ENCODE data around the gene TXLNB. TPM values are rescaled to one million over a fixed set of nuclear protein-coding genes. Genes with fewer than 3 reads are reported as not detected.
A peak's percentile ranks its signal among the peaks of the same experiment; 100 is the strongest.

Gene TXLNB
- total RNA-seq (0.50 and 0.56 TPM in 2 replicates), polyA plus RNA-seq (0.37 and 0.43 TPM in 2 replicates)

DNA sequence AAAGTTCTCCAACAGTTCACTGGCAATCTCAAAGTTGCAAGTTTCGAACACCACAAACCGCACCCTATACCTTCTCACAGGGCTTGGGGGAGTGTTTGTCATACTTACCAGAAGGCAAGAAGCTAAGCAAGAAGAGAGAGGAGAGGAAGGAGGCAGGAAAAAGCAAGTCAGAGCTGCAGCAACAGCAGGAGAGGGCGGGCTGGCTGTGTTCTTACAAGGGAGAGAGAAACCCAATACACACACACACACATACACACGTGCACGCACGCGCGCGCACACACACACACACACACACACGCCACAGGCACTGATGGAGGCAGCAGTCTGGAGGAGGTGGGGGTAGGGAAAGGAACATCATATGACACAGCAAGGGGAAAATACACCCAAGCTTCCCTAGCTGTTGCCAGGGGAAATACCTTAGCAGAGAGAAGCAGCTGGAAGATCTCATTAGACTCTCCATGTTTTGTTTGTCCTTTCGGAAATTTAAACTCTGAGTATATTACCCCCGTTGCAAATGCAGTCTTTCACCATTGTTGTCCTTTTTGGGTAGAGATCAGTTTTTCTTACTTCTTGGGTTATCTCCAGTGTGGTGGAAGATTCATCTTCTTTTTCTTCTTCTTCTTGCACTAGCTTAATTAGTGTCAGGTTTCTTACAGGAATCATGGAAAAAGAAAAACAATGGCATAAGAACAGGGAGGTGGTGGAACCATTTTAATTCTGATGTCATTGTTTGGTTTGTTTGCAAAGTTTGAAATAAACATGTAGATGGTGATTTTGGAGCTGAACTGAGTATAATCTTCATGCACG, at the start of gene TXLNB:
Gene TXLNB, minus strand, starts transcription at position 186 of the 807 bp plus-strand sequence. CDS start 3,099 bp downstream, outside the sequence.
- DNase-seq (ENCODE audit: low spot score): peak; percentile 60
- Histone ChIP-seq H3K4me2 (peak within 1 kb of the TSS; percentile 19), H3K36me3 (replicated peaks; ENCODE audit: insufficient read depth, low read depth) (no peaks in the 10 kb centered on the region), H3K9me2 (replicated peaks; ENCODE audit: insufficient read depth) (no peaks in the 10 kb centered on the region), H3K4me3 (no peak within 1 kb of the TSS), H3K27me3 (no peaks in the 10 kb centered on the region), H3K79me2 (no peaks in the 10 kb centered on the region), H3K27ac (peak within 1 kb of the TSS; percentile 26), H4K20me1 (ENCODE audit: insufficient read depth, poor library complexity, severe bottlenecking) (no peaks in the 10 kb centered on the region), H2AFZ (no peak within 1 kb of the TSS), H3K9me3 (ENCODE audit: low read depth) (no peaks in the 10 kb centered on the region), H3K4me1 (ENCODE audit: insufficient read depth) (peaks cover 3% of the 10 kb centered on the region)
- 68% methylated on average over 13 of the region's 13 CpGs for WGBS (ENCODE audit: low lambda C conversion rate, missing lambda C conversion rate)
- no peak for TF ChIP-seq EZH2phosphoT487 (IDR thresholded peaks at IDR 0.05; ENCODE audit: low read depth, severe bottlenecking, unreplicated experiment)

DNA sequence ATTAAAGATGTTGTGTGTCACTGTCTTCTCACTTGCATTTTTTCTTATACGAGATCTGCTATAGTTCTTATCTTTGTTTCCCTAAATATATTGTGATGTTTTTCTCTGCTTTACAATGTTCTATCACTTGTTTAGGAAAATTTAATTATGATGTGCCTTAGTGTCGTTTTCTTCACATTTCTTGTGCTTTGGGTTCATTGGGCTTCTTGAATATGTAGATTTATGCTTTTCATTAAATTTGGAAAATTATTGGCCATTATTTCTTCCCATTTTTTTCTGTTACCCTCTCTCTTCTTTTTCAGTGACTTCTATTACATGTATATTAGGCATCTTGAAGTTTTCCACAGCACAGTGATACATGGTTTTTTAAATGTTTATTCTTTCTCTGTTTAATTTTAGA, 49.3 kb upstream of the TXLNB start:
- Histone ChIP-seq H3K79me2 (no peaks in the 10 kb centered on the region), H3K4me1 (ENCODE audit: insufficient read depth) (no peaks in the 10 kb centered on the region)

DNA sequence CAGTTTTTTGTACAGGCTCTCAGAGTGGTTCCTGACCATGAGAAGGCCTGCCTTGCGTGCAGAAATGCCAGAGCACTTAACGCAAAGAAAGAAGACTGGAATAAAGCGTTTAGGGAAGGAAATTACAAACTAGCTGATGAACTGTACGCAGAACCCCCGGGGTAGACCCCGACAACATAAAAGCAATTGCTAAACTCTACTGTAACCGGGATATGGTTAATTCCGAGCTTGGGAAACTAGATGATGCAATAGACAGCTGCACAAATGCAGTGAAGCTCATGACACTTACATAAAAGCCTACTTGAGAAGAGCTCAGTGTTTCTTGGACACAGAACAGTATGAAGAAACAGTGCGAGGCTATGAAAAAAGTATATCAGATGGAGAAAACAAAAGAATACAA, 47.0 kb upstream of the TXLNB start:
- WGBS (ENCODE audit: low lambda C conversion rate, missing lambda C conversion rate): 91% methylated on average over 9 of the region's 9 CpGs
- Histone ChIP-seq H3K4me3 (no peak overlapping the region), H3K4me2 (no peak overlapping the region), H3K9me3 (ENCODE audit: low read depth) (no peaks in the 10 kb centered on the region), H2AFZ (no peak overlapping the region), H4K20me1 (ENCODE audit: insufficient read depth, poor library complexity, severe bottlenecking) (no peaks in the 10 kb centered on the region), H3K27ac (no peak overlapping the region), H3K79me2 (no peaks in the 10 kb centered on the region), H3K27me3 (no peaks in the 10 kb centered on the region), H3K4me1 (ENCODE audit: insufficient read depth) (no peaks in the 10 kb centered on the region), H3K36me3 (replicated peaks; ENCODE audit: insufficient read depth, low read depth) (no peaks in the 10 kb centered on the region), H3K9me2 (replicated peaks; ENCODE audit: insufficient read depth) (no peaks in the 10 kb centered on the region)
- TF ChIP-seq EZH2 (IDR thresholded peaks at IDR 0.05; ENCODE audit: borderline replicate concordance): no peak
- TF ChIP-seq, protein P1, sequence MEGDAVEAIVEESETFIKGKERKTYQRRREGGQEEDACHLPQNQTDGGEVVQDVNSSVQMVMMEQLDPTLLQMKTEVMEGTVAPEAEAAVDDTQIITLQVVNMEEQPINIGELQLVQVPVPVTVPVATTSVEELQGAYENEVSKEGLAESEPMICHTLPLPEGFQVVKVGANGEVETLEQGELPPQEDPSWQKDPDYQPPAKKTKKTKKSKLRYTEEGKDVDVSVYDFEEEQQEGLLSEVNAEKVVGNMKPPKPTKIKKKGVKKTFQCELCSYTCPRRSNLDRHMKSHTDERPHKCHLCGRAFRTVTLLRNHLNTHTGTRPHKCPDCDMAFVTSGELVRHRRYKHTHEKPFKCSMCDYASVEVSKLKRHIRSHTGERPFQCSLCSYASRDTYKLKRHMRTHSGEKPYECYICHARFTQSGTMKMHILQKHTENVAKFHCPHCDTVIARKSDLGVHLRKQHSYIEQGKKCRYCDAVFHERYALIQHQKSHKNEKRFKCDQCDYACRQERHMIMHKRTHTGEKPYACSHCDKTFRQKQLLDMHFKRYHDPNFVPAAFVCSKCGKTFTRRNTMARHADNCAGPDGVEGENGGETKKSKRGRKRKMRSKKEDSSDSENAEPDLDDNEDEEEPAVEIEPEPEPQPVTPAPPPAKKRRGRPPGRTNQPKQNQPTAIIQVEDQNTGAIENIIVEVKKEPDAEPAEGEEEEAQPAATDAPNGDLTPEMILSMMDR (IDR thresholded peaks at IDR 0.05; ENCODE audit: poor library complexity): no peak
- TF ChIP-seq EZH2phosphoT487 (IDR thresholded peaks at IDR 0.05; ENCODE audit: low read depth, severe bottlenecking, unreplicated experiment): no peak
- DNase-seq (ENCODE audit: low spot score): no peak

More for the DNA sequence above, 49.3 kb upstream of the TXLNB start:
- Histone ChIP-seq H3K27ac (no peak overlapping the region), H3K4me2 (no peak overlapping the region), H4K20me1 (ENCODE audit: insufficient read depth, poor library complexity, severe bottlenecking) (no peaks in the 10 kb centered on the region), H2AFZ (no peak overlapping the region), H3K36me3 (replicated peaks; ENCODE audit: insufficient read depth, low read depth) (no peaks in the 10 kb centered on the region), H3K9me3 (ENCODE audit: low read depth) (no peaks in the 10 kb centered on the region), H3K27me3 (no peaks in the 10 kb centered on the region), H3K9me2 (replicated peaks; ENCODE audit: insufficient read depth) (no peaks in the 10 kb centered on the region), H3K4me3 (no peak overlapping the region)
- DNase-seq (ENCODE audit: low spot score): no peak
- TF ChIP-seq EZH2phosphoT487 (IDR thresholded peaks at IDR 0.05; ENCODE audit: low read depth, severe bottlenecking, unreplicated experiment) (no peak), EZH2 (IDR thresholded peaks at IDR 0.05; ENCODE audit: borderline replicate concordance) (no peak)
- TF ChIP-seq, protein P1 (IDR thresholded peaks at IDR 0.05; ENCODE audit: poor library complexity): no peak
- 90% methylated on average over 2 of the region's 2 CpGs for WGBS (ENCODE audit: low lambda C conversion rate, missing lambda C conversion rate)

DNA sequence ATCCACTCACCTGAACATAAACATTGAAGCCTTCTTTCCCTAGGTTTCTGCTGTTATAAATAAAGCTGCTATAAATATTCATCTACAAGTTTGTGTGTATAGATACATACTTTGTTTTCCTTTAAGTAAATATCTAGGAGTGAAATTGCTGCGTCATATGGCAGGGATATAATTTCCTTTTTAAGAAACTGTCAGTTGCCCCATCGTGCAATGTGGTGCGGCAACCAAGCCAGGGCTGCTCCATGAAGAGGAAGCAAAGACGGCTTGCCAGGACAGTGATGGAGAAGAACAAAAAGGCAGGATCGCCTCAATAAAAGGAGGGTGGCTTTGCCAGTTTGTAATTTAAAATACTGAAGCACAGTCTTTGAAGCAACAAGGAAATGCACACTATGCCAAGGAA, 46.0 kb upstream of the TXLNB start:
- H3K36me3 ChIP-seq (replicated peaks; ENCODE audit: insufficient read depth, low read depth): no peaks in the 10 kb centered on the region
- no peak overlapping the region for H3K27ac ChIP-seq
- 81% methylated on average over 5 of the region's 5 CpGs for WGBS (ENCODE audit: low lambda C conversion rate, missing lambda C conversion rate)
- no peak overlapping the region for H2AFZ ChIP-seq
- no peaks in the 10 kb centered on the region for H3K27me3 ChIP-seq
- H3K9me2 ChIP-seq (replicated peaks; ENCODE audit: insufficient read depth): no peaks in the 10 kb centered on the region
- H3K4me3 ChIP-seq: no peak overlapping the region
- no peak overlapping the region for H3K4me2 ChIP-seq
- no peaks in the 10 kb centered on the region for H3K9me3 ChIP-seq (ENCODE audit: low read depth)
- no peak for DNase-seq (ENCODE audit: low spot score)
- no peaks in the 10 kb centered on the region for H3K4me1 ChIP-seq (ENCODE audit: insufficient read depth)
- TF ChIP-seq EZH2 (IDR thresholded peaks at IDR 0.05; ENCODE audit: borderline replicate concordance): no peak
- H4K20me1 ChIP-seq (ENCODE audit: insufficient read depth, poor library complexity, severe bottlenecking): no peaks in the 10 kb centered on the region
- no peaks in the 10 kb centered on the region for H3K79me2 ChIP-seq

Data from hepatocyte (in vitro differentiated cells).